Duodenal mucosa (tissue), 2 donors: ENCODE data around the gene ANKRD22.
"Not testable (repeated sequence)": the region's sequence is repeated elsewhere in the genome, so short reads cannot be mapped to it uniquely, and the experiment has no call there.

Experiments used
- H3K27ac ChIP-seq: one replicate; pipeline ENCODE4 v1.7.0; 2013; ENCODE audit warnings: low read depth, low read length
- H3K27me3 ChIP-seq, 2 donors: one replicate each; pipeline ENCODE4 v1.7.0; 2013; ENCODE audit warnings: low read length in 2 of 2, control low read depth in 1 of 2; ENCODE audit not compliant: insufficient read depth in 2 of 2, control insufficient read depth in 1 of 2
- H3K36me3 ChIP-seq, 2 donors: one replicate each; pipeline ENCODE4 v1.7.0; 2013; ENCODE audit warnings: low read length in 2 of 2, control low read depth in 1 of 2; ENCODE audit not compliant: insufficient read depth in 2 of 2, control insufficient read depth in 1 of 2
- H3K4me1 ChIP-seq, 2 donors: one replicate each; pipeline ENCODE4 v1.7.0; 2013; ENCODE audit warnings: low read length in 2 of 2, control low read depth in 1 of 2; ENCODE audit not compliant: insufficient read depth in 2 of 2, control insufficient read depth in 1 of 2
- H3K4me3 ChIP-seq, 2 donors: one replicate each; pipeline ENCODE4 v1.7.0; 2013; ENCODE audit warnings: low read length in 2 of 2, low read depth in 1 of 2
- H3K9ac ChIP-seq, 2 donors: one replicate each; pipeline ENCODE4 v1.7.0; 2013; ENCODE audit warnings: low read length in 2 of 2, low read depth in 1 of 2
- H3K9me3 ChIP-seq, 2 donors: one replicate each; pipeline ENCODE4 v1.7.0; 2013; ENCODE audit warnings: low read length in 2 of 2, control low read depth in 1 of 2; ENCODE audit not compliant: control insufficient read depth in 1 of 2

The ANKRD22 gene

DNA sequence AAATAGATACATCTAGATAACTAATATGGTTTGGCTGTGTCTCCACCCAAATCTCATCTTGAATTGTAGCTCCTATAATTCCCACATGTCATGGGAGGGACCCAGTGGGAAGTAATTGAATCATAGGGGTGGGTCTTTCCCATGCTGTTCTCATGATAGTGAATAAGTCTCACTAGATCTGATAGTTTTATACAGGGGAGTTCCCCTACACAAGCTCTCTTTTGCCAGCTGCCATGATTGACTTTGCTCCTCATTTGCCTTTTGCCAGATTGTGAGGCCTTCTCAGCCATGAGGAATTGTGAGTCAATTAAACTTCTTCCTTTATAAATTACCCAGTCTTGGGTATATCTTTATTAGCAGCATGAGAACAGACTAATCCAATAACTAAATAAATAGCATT is 14.0 kb downstream of the ANKRD22 start:
- not testable (repeated sequence) for H3K27ac ChIP-seq, H3K9me3 ChIP-seq, H3K36me3 ChIP-seq, H3K9ac ChIP-seq, H3K27me3 ChIP-seq, H3K4me3 ChIP-seq
- H3K4me1 ChIP-seq, result peaks cover 0 to 51% of the 10 kb centered on the region in 2 donors

DNA sequence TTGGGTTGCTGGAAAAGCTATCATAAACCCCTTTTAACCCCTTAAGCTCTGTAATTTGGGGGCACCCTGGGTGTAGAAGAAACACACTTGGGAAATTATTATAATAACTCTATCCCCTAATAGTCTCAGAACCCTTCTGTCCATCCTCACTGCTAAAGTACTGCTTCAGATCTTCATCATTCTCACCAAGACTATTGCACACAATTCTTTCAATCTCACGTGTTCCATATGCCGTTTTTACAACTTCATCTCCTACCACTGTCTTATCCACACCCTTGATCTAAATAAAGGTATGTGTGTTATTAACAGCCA is 15.8 kb downstream of the ANKRD22 start:
- H3K27me3 ChIP-seq, result no peaks in the 10 kb centered on the region
- no peak overlapping the region for H3K27ac ChIP-seq
- H3K4me1 ChIP-seq, result peaks cover 0 to 44% of the 10 kb centered on the region in 2 donors

GRCh38 chr10:88835096-88835909 is 16.3 kb downstream of the ANKRD22 start:
- Histone ChIP-seq H3K9ac (no peak overlapping the region), H3K4me3 (no peak overlapping the region), H3K27ac (no peak overlapping the region), H3K4me1 (peaks cover 0 to 38% of the 10 kb centered on the region in 2 donors), H3K27me3 (no peaks in the 10 kb centered on the region), H3K9me3 (no peaks in the 10 kb centered on the region), H3K36me3 (no peaks in the 10 kb centered on the region)

More for the DNA sequence above, 15.8 kb downstream of the ANKRD22 start:
- no peaks in the 10 kb centered on the region for H3K9me3 ChIP-seq
- H3K36me3 ChIP-seq, result no peaks in the 10 kb centered on the region
- H3K9ac ChIP-seq, result no peak overlapping the region
- H3K4me3 ChIP-seq, result no peak overlapping the region

GRCh38 chr10:88833723-88834122 is 17.9 kb downstream of the ANKRD22 start:
- no peak overlapping the region for H3K9ac ChIP-seq
- H3K9me3 ChIP-seq, result no peaks in the 10 kb centered on the region
- H3K4me1 ChIP-seq, result peaks cover 0 to 25% of the 10 kb centered on the region in 2 donors
- no peaks in the 10 kb centered on the region for H3K36me3 ChIP-seq
- no peak overlapping the region for H3K27ac ChIP-seq
- no peak overlapping the region for H3K4me3 ChIP-seq
- H3K27me3 ChIP-seq, result no peaks in the 10 kb centered on the region

- H3K4me1 ChIP-seq, result peaks cover 0 to 20% of the 10 kb centered on the region in 2 donors
- H3K27me3 ChIP-seq, result no peaks in the 10 kb centered on the region
- no peak overlapping the region for H3K9ac ChIP-seq
- no peaks in the 10 kb centered on the region for H3K9me3 ChIP-seq
- no peak overlapping the region for H3K27ac ChIP-seq
- no peaks in the 10 kb centered on the region for H3K36me3 ChIP-seq
- no peak overlapping the region for H3K4me3 ChIP-seq
Observed at GRCh38 chr10:88833156-88833555, 18.5 kb downstream of the ANKRD22 start.

GRCh38 chr10:88832376-88832775 is 19.3 kb downstream of the ANKRD22 start:
- Histone ChIP-seq H3K4me3 (no peak overlapping the region), H3K9ac (no peak overlapping the region), H3K9me3 (no peaks in the 10 kb centered on the region), H3K27me3 (no peaks in the 10 kb centered on the region), H3K4me1 (peaks cover 0 to 17% of the 10 kb centered on the region in 2 donors), H3K27ac (no peak overlapping the region), H3K36me3 (no peaks in the 10 kb centered on the region)

DNA sequence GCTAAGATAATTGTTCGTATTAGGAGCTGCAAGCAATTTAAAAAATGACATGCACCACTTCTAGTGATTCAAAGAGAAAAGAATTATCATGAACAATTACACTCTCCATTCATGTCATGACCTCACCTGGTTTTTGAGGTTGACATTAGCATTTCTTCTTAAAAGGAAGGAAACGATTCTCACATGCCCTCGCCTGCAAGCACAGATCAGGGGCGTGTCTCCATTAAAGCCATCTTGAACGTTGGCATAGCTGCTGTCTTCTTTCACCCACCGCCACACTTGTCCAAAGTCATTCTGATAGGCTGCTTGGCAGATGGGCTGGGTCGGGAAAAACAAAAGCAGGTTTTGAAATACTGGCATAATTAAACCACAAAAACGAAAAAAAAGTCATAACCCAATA is 19.9 kb downstream of the ANKRD22 start:
- H3K4me1 ChIP-seq, result peaks cover 0 to 14% of the 10 kb centered on the region in 2 donors
- no peaks in the 10 kb centered on the region for H3K9me3 ChIP-seq

GRCh38 chr10:88830643-88831268 is 20.9 kb downstream of the ANKRD22 start:
- H3K27me3 ChIP-seq, result no peaks in the 10 kb centered on the region
- peaks cover 0 to 5% of the 10 kb centered on the region in 2 donors for H3K4me1 ChIP-seq
- H3K9me3 ChIP-seq, result no peaks in the 10 kb centered on the region
- H3K36me3 ChIP-seq, result no peaks in the 10 kb centered on the region
- H3K27ac ChIP-seq, result no peak overlapping the region
- no peak overlapping the region for H3K4me3 ChIP-seq
- H3K9ac ChIP-seq, result no peak overlapping the region

More for the DNA sequence above, 19.9 kb downstream of the ANKRD22 start:
- Histone ChIP-seq H3K27me3 (no peaks in the 10 kb centered on the region), H3K27ac (no peak overlapping the region), H3K9ac (no peak overlapping the region), H3K4me3 (no peak overlapping the region), H3K36me3 (no peaks in the 10 kb centered on the region)

DNA sequence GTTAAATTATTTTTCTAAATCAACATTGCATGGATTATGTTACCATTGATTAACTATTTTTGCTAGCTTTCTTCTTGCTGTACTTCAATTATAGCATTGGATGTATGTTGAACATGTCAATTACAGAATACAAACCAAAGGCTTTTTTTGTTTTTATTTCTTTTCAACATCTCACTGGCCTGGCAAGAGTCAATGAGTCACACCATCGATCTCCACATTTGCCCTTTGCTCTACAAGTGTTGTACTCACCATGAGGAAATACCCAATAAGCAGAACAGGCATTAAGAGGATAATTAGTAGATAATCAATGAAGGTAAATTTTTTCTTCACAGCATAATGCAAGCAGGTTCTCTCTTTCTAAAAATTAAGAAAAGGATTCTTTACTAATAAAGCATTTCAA is 23.3 kb downstream of the ANKRD22 start:
- H3K9ac ChIP-seq, result no peak overlapping the region
- peaks cover 0 to 6% of the 10 kb centered on the region in 2 donors for H3K4me1 ChIP-seq
- no peak overlapping the region for H3K4me3 ChIP-seq
- no peaks in the 10 kb centered on the region for H3K27me3 ChIP-seq
- H3K27ac ChIP-seq, result no peak overlapping the region
- no peaks in the 10 kb centered on the region for H3K9me3 ChIP-seq
- H3K36me3 ChIP-seq, result no peaks in the 10 kb centered on the region

DNA sequence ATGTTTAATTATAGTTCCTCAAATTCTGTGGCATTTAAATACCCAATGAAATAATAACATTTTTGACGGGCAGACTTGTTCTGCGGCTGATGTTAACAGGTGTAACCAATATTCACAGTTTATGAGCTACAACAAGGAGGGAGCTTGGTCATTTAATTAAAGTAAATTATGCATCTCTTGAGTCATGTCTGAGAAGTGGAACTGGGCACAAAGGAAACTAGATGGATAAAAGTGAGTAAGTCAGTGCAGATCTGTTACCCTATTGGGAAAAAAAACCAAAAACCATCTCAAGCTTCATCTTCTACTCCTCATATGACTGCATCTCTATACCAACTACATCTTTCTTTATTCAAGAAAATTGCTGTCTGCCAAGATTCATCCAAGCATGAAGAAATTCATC is 24.0 kb downstream of the ANKRD22 start:
- Histone ChIP-seq H3K9ac (no peak overlapping the region), H3K4me1 (peaks cover 0 to 6% of the 10 kb centered on the region in 2 donors), H3K27me3 (no peaks in the 10 kb centered on the region), H3K4me3 (no peak overlapping the region), H3K9me3 (no peaks in the 10 kb centered on the region), H3K27ac (no peak overlapping the region), H3K36me3 (no peaks in the 10 kb centered on the region)
